SU-DHL-6 (cell line): ENCODE measurements around the gene SWSAP1.
"Not testable (repeated sequence)": the region's sequence is repeated elsewhere in the genome, so short reads cannot be mapped to it uniquely, and the experiment has no call there.

Experiments used
- H2AFZ ChIP-seq: fragments of 200-600 bp; sonication (generic); 2 replicates; pipeline ENCODE4 v1.6.1; 2014; ENCODE audit warnings: low read depth, mild to moderate bottlenecking, moderate library complexity, mixed read lengths, antibody characterized with exemption, low read length; ENCODE audit not compliant: severe bottlenecking
- H3F3A ChIP-seq: fragments of 200-600 bp; shearing (Covaris generic); 2 replicates; pipeline ENCODE4 v1.6.0; 2016; ENCODE audit warnings: antibody characterized with exemption, mild to moderate bottlenecking; ENCODE audit not compliant: insufficient read depth
- H3K27ac ChIP-seq: fragments of 200-600 bp; sonication (generic); 2 replicates; pipeline ENCODE4 v1.5.1; 2016; ENCODE audit warnings: low read depth, mild to moderate bottlenecking, low read length, moderate library complexity, mixed read lengths
- H3K27me3 ChIP-seq: fragments of 200-600 bp; sonication (generic), shearing (Covaris generic); 2 replicates; pipeline ENCODE4 v1.6.0; 2014; ENCODE audit warnings: mild to moderate bottlenecking, low read length
- H3K36me3 ChIP-seq: fragments of 200-600 bp; sonication (generic); 2 replicates; pipeline ENCODE4 v1.6.1; 2014; ENCODE audit warnings: mild to moderate bottlenecking, low read length, mixed read lengths
- H3K4me2 ChIP-seq: fragments of 300-600, 200-600 bp; shearing (Covaris generic), sonication (generic); 2 replicates; pipeline ENCODE4 v1.6.0; 2014; ENCODE audit warnings: low read length, low read depth, mild to moderate bottlenecking; ENCODE audit not compliant: poor library complexity, severe bottlenecking
- H3K4me3 ChIP-seq: fragments of 200-600 bp; sonication (generic); 2 replicates; pipeline ENCODE4 v1.5.1; 2014; ENCODE audit warnings: antibody characterized with exemption, low read length, mild to moderate bottlenecking, mixed read lengths; ENCODE audit not compliant: insufficient read depth, poor library complexity, severe bottlenecking
- H3K79me2 ChIP-seq: fragments of 200-600 bp; sonication (generic); 2 replicates; pipeline ENCODE4 v1.6.1; 2014; ENCODE audit warnings: mild to moderate bottlenecking, low read length, moderate library complexity; ENCODE audit not compliant: insufficient read depth
- H3K9ac ChIP-seq: fragments of 200-600 bp; sonication (generic); 2 replicates; pipeline ENCODE4 v1.7.0; 2014; ENCODE audit warnings: mild to moderate bottlenecking, low read length
- H3K9me2 ChIP-seq: fragments of 200-600 bp; sonication (generic); replicated peaks from 2 replicates; pipeline ENCODE4 v1.6.1; 2014; ENCODE audit warnings: low read length; ENCODE audit not compliant: insufficient read depth
- H3K9me3 ChIP-seq: fragments of 200-600 bp; sonication (generic); 2 replicates; pipeline ENCODE4 v1.6.1; 2014; ENCODE audit warnings: low read length, mixed read lengths; ENCODE audit not compliant: insufficient read depth
- H4K20me1 ChIP-seq: fragments of 200-600 bp; sonication (generic); 2 replicates; pipeline ENCODE4 v1.6.1; 2014; ENCODE audit warnings: low read depth, mild to moderate bottlenecking, antibody characterized with exemption, low read length, moderate library complexity, mixed read lengths
- EZH2phosphoT487 ChIP-seq: fragments of 200-600 bp; sonication (generic), shearing (Covaris generic); conservative IDR thresholded peaks from 2 replicates; pipeline ENCODE4 v1.6.1; 2018; ENCODE audit warnings: mild to moderate bottlenecking, antibody characterized with exemption, low read length, moderate library complexity, mixed read lengths
- TF ChIP-seq, protein P1 (sequence below): fragments of 200-600 bp; sonication (generic); IDR thresholded peaks from one replicate; pipeline ENCODE4 v1.5.1; 2017; ENCODE audit warnings: antibody characterized with exemption, mild to moderate bottlenecking, low read length, moderate library complexity; ENCODE audit not compliant: insufficient read depth, poor library complexity, severe bottlenecking

Gene SWSAP1

DNA sequence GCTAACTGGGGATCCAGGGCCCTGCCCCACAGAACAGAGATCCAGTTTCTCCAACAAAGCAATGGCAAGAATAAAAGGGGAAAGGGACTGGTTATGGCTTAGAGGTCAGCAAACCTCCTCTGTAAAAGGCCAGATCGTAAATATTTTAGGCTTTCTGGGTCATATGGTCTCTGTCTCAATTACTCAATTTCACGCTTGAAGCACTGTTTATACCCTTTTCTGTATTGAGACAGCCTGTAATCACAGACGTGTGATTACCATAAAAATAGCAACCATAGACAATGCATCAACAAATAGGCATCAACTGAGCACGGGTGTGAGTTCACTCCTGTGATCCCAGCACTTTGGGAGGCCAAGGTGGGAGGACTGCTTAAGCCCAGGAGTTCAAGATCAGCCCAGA lies 44.3 kb upstream of the SWSAP1 start:
- no peak overlapping the region for H3K4me3 ChIP-seq
- no peaks in the 10 kb centered on the region for H3K9me2 ChIP-seq
- no peaks in the 10 kb centered on the region for H3F3A ChIP-seq
- no peaks in the 10 kb centered on the region for H3K27me3 ChIP-seq
- H3K9ac ChIP-seq = no peak overlapping the region
- no peaks in the 10 kb centered on the region for H3K36me3 ChIP-seq
- no peaks in the 10 kb centered on the region for H3K9me3 ChIP-seq
- TF ChIP-seq EZH2phosphoT487 = no peak
- TF ChIP-seq, protein P1, sequence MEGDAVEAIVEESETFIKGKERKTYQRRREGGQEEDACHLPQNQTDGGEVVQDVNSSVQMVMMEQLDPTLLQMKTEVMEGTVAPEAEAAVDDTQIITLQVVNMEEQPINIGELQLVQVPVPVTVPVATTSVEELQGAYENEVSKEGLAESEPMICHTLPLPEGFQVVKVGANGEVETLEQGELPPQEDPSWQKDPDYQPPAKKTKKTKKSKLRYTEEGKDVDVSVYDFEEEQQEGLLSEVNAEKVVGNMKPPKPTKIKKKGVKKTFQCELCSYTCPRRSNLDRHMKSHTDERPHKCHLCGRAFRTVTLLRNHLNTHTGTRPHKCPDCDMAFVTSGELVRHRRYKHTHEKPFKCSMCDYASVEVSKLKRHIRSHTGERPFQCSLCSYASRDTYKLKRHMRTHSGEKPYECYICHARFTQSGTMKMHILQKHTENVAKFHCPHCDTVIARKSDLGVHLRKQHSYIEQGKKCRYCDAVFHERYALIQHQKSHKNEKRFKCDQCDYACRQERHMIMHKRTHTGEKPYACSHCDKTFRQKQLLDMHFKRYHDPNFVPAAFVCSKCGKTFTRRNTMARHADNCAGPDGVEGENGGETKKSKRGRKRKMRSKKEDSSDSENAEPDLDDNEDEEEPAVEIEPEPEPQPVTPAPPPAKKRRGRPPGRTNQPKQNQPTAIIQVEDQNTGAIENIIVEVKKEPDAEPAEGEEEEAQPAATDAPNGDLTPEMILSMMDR = no peak
- H3K79me2 ChIP-seq = no peaks in the 10 kb centered on the region
- H3K27ac ChIP-seq = no peak overlapping the region
- no peak overlapping the region for H3K4me2 ChIP-seq
- H2AFZ ChIP-seq = no peak overlapping the region
- H4K20me1 ChIP-seq = no peaks in the 10 kb centered on the region

DNA sequence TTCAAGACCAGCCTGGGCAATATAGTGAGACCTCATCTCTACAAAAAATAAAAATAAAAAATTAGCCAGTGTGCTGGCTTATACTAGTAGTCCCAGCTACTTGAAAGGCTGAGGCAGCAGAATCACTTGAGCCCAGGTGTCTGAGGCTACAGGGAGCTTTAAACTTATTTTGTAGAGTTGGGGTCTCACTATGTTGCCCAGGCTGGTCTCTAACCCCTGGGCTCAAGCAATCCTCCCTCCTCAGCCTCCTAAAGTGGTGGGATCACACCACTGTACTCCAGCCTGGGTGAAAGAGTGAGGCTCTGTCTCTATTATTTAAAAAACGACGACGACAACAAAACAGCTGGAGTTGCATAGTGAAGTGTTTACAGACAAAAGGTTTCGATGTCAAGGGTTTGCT lies 43.0 kb upstream of the SWSAP1 start:
- H4K20me1 ChIP-seq = no peaks in the 10 kb centered on the region
- no peak overlapping the region for H2AFZ ChIP-seq
- H3K27ac ChIP-seq = no peak overlapping the region
- H3K27me3 ChIP-seq = no peaks in the 10 kb centered on the region
- H3K9me3 ChIP-seq = no peaks in the 10 kb centered on the region
- no peaks in the 10 kb centered on the region for H3K79me2 ChIP-seq
- no peak for TF ChIP-seq EZH2phosphoT487
- H3K9ac ChIP-seq = no peak overlapping the region
- no peak overlapping the region for H3K4me2 ChIP-seq
- H3K36me3 ChIP-seq = no peaks in the 10 kb centered on the region
- no peaks in the 10 kb centered on the region for H3F3A ChIP-seq
- no peaks in the 10 kb centered on the region for H3K9me2 ChIP-seq
- no peak overlapping the region for H3K4me3 ChIP-seq

DNA sequence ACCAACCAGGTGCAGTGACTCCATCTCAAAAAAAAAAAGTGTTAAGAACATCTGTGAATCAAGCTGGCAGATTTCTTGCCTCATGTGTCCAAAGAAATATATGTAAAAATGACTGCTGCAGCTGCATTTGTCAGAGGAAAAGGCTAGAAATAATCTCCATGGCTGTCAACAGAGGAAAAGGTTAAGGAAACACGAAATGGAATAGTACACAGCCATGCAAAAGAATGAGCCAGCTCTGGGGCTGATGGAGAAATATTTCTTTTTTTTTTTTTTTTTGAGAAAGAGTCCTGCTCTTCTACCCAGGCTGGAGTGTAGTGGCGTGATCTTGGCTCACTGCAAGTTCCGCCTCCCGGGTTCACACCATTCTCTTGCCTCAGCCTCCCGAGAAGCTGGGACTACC lies 41.6 kb upstream of the SWSAP1 start:
- Histone ChIP-seq H4K20me1 (no peaks in the 10 kb centered on the region), H3K9ac (no peak overlapping the region), H3F3A (no peaks in the 10 kb centered on the region), H3K27me3 (no peaks in the 10 kb centered on the region), H3K9me2 (no peaks in the 10 kb centered on the region), H3K9me3 (no peaks in the 10 kb centered on the region), H2AFZ (no peak overlapping the region), H3K4me3 (no peak overlapping the region), H3K79me2 (no peaks in the 10 kb centered on the region), H3K4me2 (no peak overlapping the region), H3K36me3 (no peaks in the 10 kb centered on the region), H3K27ac (no peak overlapping the region)
- no peak for TF ChIP-seq EZH2phosphoT487

DNA sequence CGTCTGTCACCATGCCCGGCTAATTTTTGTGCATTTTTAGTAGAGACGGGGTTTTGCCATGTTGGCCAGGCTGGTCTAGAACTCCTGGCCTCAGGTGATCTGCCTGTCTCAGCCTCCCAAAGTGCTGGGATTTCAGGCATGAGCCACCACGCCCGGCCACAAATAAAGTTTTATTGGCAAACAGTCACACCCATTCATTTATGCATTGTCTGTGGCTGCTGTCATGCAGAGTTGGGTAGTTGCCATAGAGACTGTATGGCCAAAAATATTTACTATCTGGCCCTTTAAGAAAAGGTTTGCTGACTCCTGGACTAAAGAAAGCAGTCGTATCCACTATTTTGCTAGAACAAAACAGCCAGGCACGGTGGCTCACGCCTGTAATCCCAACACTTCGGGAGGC lies 40.6 kb upstream of the SWSAP1 start:
- not testable (repeated sequence) for H3K27me3 ChIP-seq, H4K20me1 ChIP-seq, H3K9me2 ChIP-seq, H3K9ac ChIP-seq, H3K4me3 ChIP-seq, H3K9me3 ChIP-seq, H3K36me3 ChIP-seq, H3F3A ChIP-seq, H2AFZ ChIP-seq, H3K79me2 ChIP-seq, H3K4me2 ChIP-seq, H3K27ac ChIP-seq

DNA sequence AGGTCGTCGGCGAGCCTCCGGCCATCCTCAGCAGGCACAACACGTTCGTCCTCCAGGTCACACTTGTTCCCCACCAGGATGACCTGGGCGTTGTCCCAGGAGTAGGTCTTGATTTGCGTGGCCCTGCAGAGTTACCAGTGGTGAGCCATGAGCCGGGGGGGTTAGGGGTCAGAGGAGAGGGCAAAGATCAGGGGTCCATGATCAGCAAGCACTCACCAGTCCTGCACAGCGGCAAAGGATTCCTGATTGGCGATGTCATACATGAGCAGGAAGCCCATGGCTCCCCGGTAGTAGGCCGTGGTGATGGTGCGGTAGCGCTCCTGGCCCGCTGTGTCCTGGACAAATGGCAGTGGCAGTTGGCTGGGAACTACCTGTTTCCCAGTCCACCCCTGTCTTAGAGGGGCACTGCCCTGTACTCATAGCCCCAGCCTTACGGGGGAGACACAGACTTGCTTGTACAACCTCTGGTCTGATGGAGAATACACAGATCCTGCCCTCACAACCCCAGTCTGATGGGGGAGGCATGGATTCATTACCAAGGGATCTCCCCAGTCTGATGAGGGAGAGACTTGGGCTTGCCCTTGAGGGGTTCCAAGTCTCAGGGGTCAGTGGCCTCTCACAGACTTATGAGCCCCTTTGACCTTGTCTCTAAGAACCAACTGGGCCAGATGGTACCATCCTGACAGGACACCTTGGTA lies 38.9 kb upstream of the SWSAP1 start:
- no peaks in the 10 kb centered on the region for H4K20me1 ChIP-seq

More for the DNA sequence above, 38.9 kb upstream of the SWSAP1 start:
- Histone ChIP-seq H3K4me3 (no peak overlapping the region), H3K9me2 (no peaks in the 10 kb centered on the region), H3K9me3 (no peaks in the 10 kb centered on the region), H3K4me2 (no peak overlapping the region), H3K79me2 (no peaks in the 10 kb centered on the region), H3F3A (no peaks in the 10 kb centered on the region), H3K27me3 (no peaks in the 10 kb centered on the region), H3K9ac (no peak overlapping the region), H3K36me3 (no peaks in the 10 kb centered on the region), H3K27ac (no peak overlapping the region), H2AFZ (no peak overlapping the region)
- TF ChIP-seq, protein P1 = no peak
- no peak for TF ChIP-seq EZH2phosphoT487
